SU-DHL-6 (cell line): Measurements from ENCODE around the gene KLKB1.

Experiments
- CTCF ChIP-seq: fragments of 200-600 bp; sonication (generic); IDR thresholded peaks from one replicate; pipeline ENCODE4 v1.5.1; 2017; ENCODE audit warnings: antibody characterized with exemption, mild to moderate bottlenecking, low read length, moderate library complexity; ENCODE audit not compliant: insufficient read depth, poor library complexity, severe bottlenecking
- EZH2phosphoT487 ChIP-seq: fragments of 200-600 bp; sonication (generic), shearing (Covaris generic); conservative IDR thresholded peaks from 2 replicates; pipeline ENCODE4 v1.6.1; 2018; ENCODE audit warnings: mild to moderate bottlenecking, antibody characterized with exemption, low read length, moderate library complexity, mixed read lengths

GRCh38 chr4:186294160-186294559 lies 66.9 kb downstream of the KLKB1 start:
- TF ChIP-seq EZH2phosphoT487, result no peak
- no peak for TF ChIP-seq CTCF
